Right lobe of liver (tissue), 6 donors: ENCODE data around the gene THSD7A. TPM values are rescaled to one million over a fixed set of nuclear protein-coding genes. Genes with fewer than 3 reads are reported as not detected.

ENCODE experiments used
- ATAC-seq, 4 donors: fragments of 200-7000 bp; cut with Tn5 transposase; one replicate each; pipeline ENCODE4 v1.9.1; 2020; ENCODE audit warnings: mild to moderate bottlenecking in 4 of 4, moderate library complexity in 4 of 4
- DNase-seq, 3 donors: peaks; one replicate each; pipeline ENCODE4 v3.0.0-alpha.2; 2020
- H3K27ac ChIP-seq, 3 donors: fragments of 200-600 bp; one replicate each; pipeline ENCODE4 v1.8.0; 2022
- H3K27me3 ChIP-seq, 2 donors: fragments of 200-600 bp; one replicate each; pipeline ENCODE4 v1.8.0; 2022
- H3K36me3 ChIP-seq, 4 donors: fragments of 200-600 bp; sonication (generic) in 1 of 4; one replicate each; pipeline versions ENCODE4 v1.5.1 to v1.8.0; 2017 to 2022; ENCODE audit warnings: control low read depth in 1 of 4
- H3K4me1 ChIP-seq, 4 donors: fragments of 200-600 bp; sonication (generic) in 1 of 4; one replicate each; pipeline versions ENCODE4 v1.5.1 to v1.8.0; 2017 to 2022; ENCODE audit warnings: control low read depth in 1 of 4
- H3K4me3 ChIP-seq, 3 donors: fragments of 200-600 bp; one replicate each; pipeline ENCODE4 v1.8.0; 2022
- H3K9me3 ChIP-seq, 4 donors: fragments of 200-600 bp; sonication (generic) in 1 of 4; one replicate each; pipeline versions ENCODE4 v1.5.1 to v1.8.0; 2017 to 2022; ENCODE audit warnings: control low read depth in 1 of 4
- CTCF ChIP-seq, 4 donors: fragments of 200-600 bp in 3 of 4; fragments of 450-650 bp in 1 of 4; IDR thresholded peaks; one replicate each; pipeline versions ENCODE4 v1.5.1 to v1.8.0; 2016 to 2022; ENCODE audit warnings: antibody characterized with exemption in 4 of 4, mild to moderate bottlenecking in 2 of 4
- POLR2A ChIP-seq: fragments of 450-650 bp; IDR thresholded peaks from one replicate; pipeline ENCODE4 v1.6.1; 2017; ENCODE audit warnings: antibody characterized with exemption, mild to moderate bottlenecking
- WGBS: methylation state at CpG from one replicate; pipeline ENCODE4 v1.1.6; 2018; ENCODE audit warnings: low coverage, low lambda C conversion rate; ENCODE audit not compliant: insufficient coverage; ENCODE audit errors: missing lambda C conversion rate; 5-methylcytosine and 5-hydroxymethylcytosine counted together
- intact Hi-C, 2 donors: fragments of 100-400 bp; cut with DNase I; formaldehyde crosslinking; loops; one replicate each; pipeline versions ENCODE4 v1.11.2 to v1.14.1; 2022
- total RNA-seq, 6 experiments: library from RNA; depleted of rRNA in 2 of 6; stranded (reverse); fragments of >200 nt in 2 of 6; fragmentation: NEBNext Ultra II Directional in 3 of 6; extraction: Animal tissue kit (Norgen Biotek cat#: 25700) in 3 of 6; gene quantifications; one replicate each; pipeline versions ENCODE4 v1.1.0 to v1.2.4, GENCODE V29; 2016 to 2023
- donor health status: DM: no; HTN: yes; CAD: no.
- donor health status: DM: no; HTN: no; CAD: no.
- donor health status: DM: no; HTN: no; CAD: no.
- donor health status: DM: no; HTN: yes; CAD: no.
- donor health status: DM: no; HTN: yes; CAD: no.

THSD7A gene
- total RNA-seq, 6 experiments from 2014 or later: 1.1 to 2.5 (median 1.4) TPM

GRCh38 chr7:11750191-11750590 lies 81.8 kb downstream of the THSD7A start:
- TF ChIP-seq POLR2A (no peak), CTCF (IDR thresholded peaks at IDR 0.05) (no peak)
- DNase-seq (no peak), ATAC-seq (no peak)
- Histone ChIP-seq H3K4me3 (no peak overlapping the region), H3K9me3 (no peaks in the 10 kb centered on the region), H3K36me3 (no peaks in the 10 kb centered on the region), H3K27ac (no peak overlapping the region), H3K4me1 (no peaks in the 10 kb centered on the region), H3K27me3 (no peaks in the 10 kb centered on the region)
- 64% methylated on average over 6 of the region's 6 CpGs for WGBS
- intact Hi-C loops: no loop called here

GRCh38 chr7:11749629-11750028 lies 82.4 kb downstream of the THSD7A start:
- no peaks in the 10 kb centered on the region for H3K27me3 ChIP-seq
- no peak overlapping the region for H3K4me3 ChIP-seq
- WGBS: 78% methylated on average over 4 of the region's 4 CpGs
- H3K36me3 ChIP-seq: no peaks in the 10 kb centered on the region
- DNase-seq (no peak), ATAC-seq (no peak)
- TF ChIP-seq CTCF (IDR thresholded peaks at IDR 0.05) (no peak), POLR2A (no peak)
- no peak overlapping the region for H3K27ac ChIP-seq
- intact Hi-C loops: no loop called here
- no peaks in the 10 kb centered on the region for H3K9me3 ChIP-seq
- H3K4me1 ChIP-seq: no peaks in the 10 kb centered on the region

GRCh38 chr7:11748884-11749283 lies 83.1 kb downstream of the THSD7A start:
- Histone ChIP-seq H3K4me3 (no peak overlapping the region), H3K36me3 (no peaks in the 10 kb centered on the region), H3K27ac (no peak overlapping the region), H3K9me3 (no peaks in the 10 kb centered on the region), H3K4me1 (no peaks in the 10 kb centered on the region), H3K27me3 (no peaks in the 10 kb centered on the region)
- TF ChIP-seq POLR2A (no peak), CTCF (IDR thresholded peaks at IDR 0.05) (no peak)
- 89% methylated on average over 5 of the region's 6 CpGs for WGBS
- ATAC-seq: no peak
- DNase-seq: no peak
- intact Hi-C loops: no loop called here

- Histone ChIP-seq H3K27ac (no peak overlapping the region), H3K36me3 (no peaks in the 10 kb centered on the region), H3K9me3 (no peaks in the 10 kb centered on the region), H3K4me3 (no peak overlapping the region), H3K4me1 (no peaks in the 10 kb centered on the region), H3K27me3 (no peaks in the 10 kb centered on the region)
- intact Hi-C loops: no loop called here
- 66% methylated on average over 4 of the region's 4 CpGs for WGBS
- TF ChIP-seq CTCF (IDR thresholded peaks at IDR 0.05) (no peak), POLR2A (no peak)
- DNase-seq (no peak), ATAC-seq (no peak)
Observed at GRCh38 chr7:11747715-11748485, 84.1 kb downstream of the THSD7A start.
